H9 (cell line): Measurements from ENCODE around the gene TIMM10. TPM values are rescaled to one million over a fixed set of nuclear protein-coding genes. Genes with fewer than 3 reads are reported as not detected.

ENCODE experiments used
- DNase-seq: peaks from one replicate; pipeline ENCODE4 v3.0.0-alpha.2; 2017
- H2AFZ ChIP-seq: one replicate; pipeline ENCODE4 v1.6.1; 2013; ENCODE audit warnings: mild to moderate bottlenecking, low read length, control low read depth, moderate library complexity
- H2AK5ac ChIP-seq: 2 replicates; pipeline ENCODE4 v1.6.1; 2013; ENCODE audit warnings: low read length, control low read depth, mixed read lengths; ENCODE audit not compliant: insufficient read length
- H2BK120ac ChIP-seq: one replicate; pipeline ENCODE4 v1.6.1; 2013; ENCODE audit warnings: low read depth, mild to moderate bottlenecking, low read length, control low read depth, inconsistent platforms; ENCODE audit not compliant: poor library complexity, severe bottlenecking
- H2BK12ac ChIP-seq: 2 replicates; pipeline ENCODE4 v1.6.1; 2013; ENCODE audit warnings: low read length, control low read depth, mixed read lengths, low read depth; ENCODE audit not compliant: insufficient read length
- H2BK15ac ChIP-seq: 2 replicates; pipeline ENCODE4 v1.6.1; 2013; ENCODE audit warnings: low read depth, low read length, control low read depth
- H2BK20ac ChIP-seq: one replicate; pipeline ENCODE4 v1.6.1; 2013; ENCODE audit warnings: low read depth, mild to moderate bottlenecking, low read length, control low read depth, inconsistent platforms; ENCODE audit not compliant: poor library complexity, severe bottlenecking
- H2BK5ac ChIP-seq: 2 replicates; pipeline ENCODE4 v1.6.1; 2013; ENCODE audit warnings: low read length, control low read depth, mixed read lengths; ENCODE audit not compliant: insufficient read length
- H3K14ac ChIP-seq: 2 replicates; pipeline ENCODE4 v1.6.1; 2013; ENCODE audit warnings: low read length, control low read depth; ENCODE audit not compliant: insufficient read depth
- H3K18ac ChIP-seq: 2 replicates; pipeline ENCODE4 v1.6.1; 2013; ENCODE audit warnings: low read depth, mild to moderate bottlenecking, mixed read lengths, low read length, control low read depth; ENCODE audit not compliant: insufficient read length
- H3K23ac ChIP-seq: 2 replicates; pipeline ENCODE4 v1.6.1; 2013; ENCODE audit warnings: low read length, control low read depth, mixed read lengths, low read depth; ENCODE audit not compliant: insufficient read length
- H3K23me2 ChIP-seq: 2 replicates; pipeline ENCODE4 v1.6.1; 2013; ENCODE audit warnings: low read depth, mild to moderate bottlenecking, mixed read lengths, low read length, control low read depth; ENCODE audit not compliant: insufficient read length, poor library complexity, severe bottlenecking
- H3K27ac ChIP-seq: 2 replicates; pipeline ENCODE4 v1.5.1; 2013; ENCODE audit warnings: low read length, control low read depth, mixed read lengths, low read depth; ENCODE audit not compliant: insufficient read length
- H3K27me3 ChIP-seq: 2 replicates; pipeline ENCODE4 v1.6.1; 2013; ENCODE audit warnings: low read length, control low read depth, inconsistent platforms; ENCODE audit not compliant: insufficient read depth
- H3K4ac ChIP-seq: 2 replicates; pipeline ENCODE4 v1.6.1; 2013; ENCODE audit warnings: low read depth, mild to moderate bottlenecking, control low read depth, inconsistent platforms, low read length, moderate library complexity
- H3K4me1 ChIP-seq: 2 replicates; pipeline ENCODE4 v1.6.1; 2013; ENCODE audit warnings: low read length, control low read depth, inconsistent platforms; ENCODE audit not compliant: insufficient read depth
- H3K4me2 ChIP-seq: 2 replicates; pipeline ENCODE4 v1.6.1; 2013; ENCODE audit warnings: low read length, control low read depth, mixed read lengths; ENCODE audit not compliant: insufficient read length, insufficient read depth
- H3K56ac ChIP-seq: 2 replicates; pipeline ENCODE4 v1.6.1; 2013; ENCODE audit warnings: low read depth, mild to moderate bottlenecking, mixed read lengths, low read length, control low read depth; ENCODE audit not compliant: insufficient read length
- H3K79me1 ChIP-seq: 2 replicates; pipeline ENCODE4 v1.6.1; 2013; ENCODE audit warnings: low read depth, mild to moderate bottlenecking, moderate library complexity, low read length, control low read depth, inconsistent platforms; ENCODE audit not compliant: insufficient read depth, poor library complexity, severe bottlenecking
- H3K79me2 ChIP-seq: 2 replicates; pipeline ENCODE4 v1.6.1; 2013; ENCODE audit warnings: low read length, control low read depth, inconsistent platforms; ENCODE audit not compliant: insufficient read depth
- H3K9ac ChIP-seq: 2 replicates; pipeline ENCODE4 v1.6.1; 2013; ENCODE audit warnings: low read length, control low read depth, mixed read lengths; ENCODE audit not compliant: insufficient read length; ENCODE audit errors: extremely low read depth
- H3K9me3 ChIP-seq: one replicate; pipeline ENCODE4 v1.6.1; 2013; ENCODE audit warnings: low read depth, low read length, inconsistent platforms; ENCODE audit not compliant: control insufficient read depth
- H3T11ph ChIP-seq: one replicate; pipeline ENCODE4 v1.6.1; 2013; ENCODE audit warnings: mild to moderate bottlenecking, low read length, control low read depth, inconsistent platforms
- H4K20me1 ChIP-seq: one replicate; pipeline ENCODE4 v1.6.1; 2013; ENCODE audit not compliant: control insufficient read depth, insufficient read length, insufficient read depth
- H4K5ac ChIP-seq: 2 replicates; pipeline ENCODE4 v1.6.1; 2013; ENCODE audit warnings: low read depth, mild to moderate bottlenecking, mixed read lengths, low read length, control low read depth; ENCODE audit not compliant: insufficient read length
- H4K8ac ChIP-seq: replicated peaks from 2 replicates; pipeline ENCODE4 v1.6.1; 2013; ENCODE audit warnings: low read length, control low read depth, mixed read lengths, low read depth; ENCODE audit not compliant: insufficient read length
- H4K91ac ChIP-seq: 2 replicates; pipeline ENCODE4 v1.6.1; 2013; ENCODE audit warnings: low read depth, mild to moderate bottlenecking, moderate library complexity, mixed read lengths, low read length, control low read depth; ENCODE audit not compliant: insufficient read length
- H3K27ac Mint-ChIP-seq, 3 experiments: 2 replicates in 2 of 3; 3 replicates in 1 of 3; pipeline ENCODE4 v1.8.0; 2020 to 2021; ENCODE audit warnings: mixed read lengths in 3 of 3, mild to moderate bottlenecking in 1 of 3, moderate library complexity in 1 of 3
- H3K27me3 Mint-ChIP-seq: 2 replicates; pipeline ENCODE4 v1.8.0; 2021; ENCODE audit warnings: low read depth, mild to moderate bottlenecking, moderate library complexity, mixed read lengths
- H3K36me3 Mint-ChIP-seq, 3 experiments: 2 replicates in 2 of 3; 3 replicates in 1 of 3; pipeline ENCODE4 v1.8.0; 2020 to 2021; ENCODE audit warnings: low read depth in 3 of 3, mixed read lengths in 3 of 3; ENCODE audit not compliant: insufficient read depth in 1 of 3
- H3K4me1 Mint-ChIP-seq, 2 experiments: 2 replicates each; pipeline ENCODE4 v1.8.0; 2020; ENCODE audit warnings: mixed read lengths in 2 of 2
- H3K4me3 Mint-ChIP-seq, 2 experiments: 2 replicates in 1 of 2; 3 replicates in 1 of 2; pipeline ENCODE4 v1.8.0; 2020 to 2021; ENCODE audit warnings: mild to moderate bottlenecking in 2 of 2, mixed read lengths in 2 of 2, moderate library complexity in 1 of 2
- H3K9me3 Mint-ChIP-seq, 2 experiments: 2 replicates in 1 of 2; 3 replicates in 1 of 2; pipeline ENCODE4 v1.8.0; 2020; ENCODE audit warnings: mild to moderate bottlenecking in 2 of 2, mixed read lengths in 2 of 2, moderate library complexity in 1 of 2
- WGBS: extraction: QIAGEN DNeasy Blood & Tissue Kit; methylation state at CpG from one replicate; pipeline ENCODE4 v1.1.7; 2013; ENCODE audit warnings: missing lambda C conversion rate, low lambda C conversion rate, mixed read lengths; ENCODE audit not compliant: insufficient read length; ENCODE audit errors: extremely low coverage; 5-methylcytosine and 5-hydroxymethylcytosine counted together
- total RNA-seq: library from RNA; stranded (reverse); gene quantifications from 2 replicates; pipeline ENCODE4 v1.2.1, GENCODE V29; 2021
- TF ChIP-seq, protein P1 (sequence below): fragments of 200-600 bp; sonication (generic); conservative IDR thresholded peaks from 3 replicates; pipeline ENCODE4 v1.8.0; 2021; ENCODE audit warnings: antibody characterized with exemption, mild to moderate bottlenecking

Gene TIMM10
- total RNA-seq, 1 experiment from 2014 or later: 130 TPM

DNA sequence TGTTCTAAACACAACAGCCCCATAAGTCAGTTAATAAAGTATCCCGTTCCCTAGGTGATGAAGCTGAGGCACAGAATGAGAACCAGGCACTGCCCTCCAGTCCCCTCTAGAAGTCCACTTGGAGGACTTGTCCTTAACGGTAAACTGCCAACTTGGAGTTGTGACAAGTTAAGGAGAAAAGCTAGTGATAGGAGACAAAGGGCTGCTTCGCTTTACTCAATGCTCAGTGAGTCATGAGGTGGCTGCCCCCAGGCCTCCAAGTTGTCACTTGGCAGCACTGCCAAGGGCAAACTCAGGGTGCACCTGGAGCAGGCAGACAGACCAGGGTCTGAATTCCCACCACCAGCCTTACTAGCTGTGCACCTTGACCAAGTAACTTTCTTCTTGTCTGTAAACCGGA is 28.6 kb downstream of the TIMM10 start:
- Histone ChIP-seq H3K14ac (no peak overlapping the region), H3K4ac (no peak overlapping the region), H3K23me2 (no peaks in the 10 kb centered on the region), H2BK5ac (no peak overlapping the region), H2BK20ac (no peak overlapping the region), H3K79me1 (no peaks in the 10 kb centered on the region), H2BK15ac (no peak overlapping the region), H3K4me1 (peaks cover 5% of the 10 kb centered on the region; the same call in 1 of the 2 replicates), H3K23ac (no peak overlapping the region), H4K8ac (no peak overlapping the region), H3T11ph (no peak overlapping the region), H4K91ac (no peak overlapping the region), H3K27ac (no peak overlapping the region), H3K9ac (no peak overlapping the region), H3K27me3 (no peaks in the 10 kb centered on the region), H3K18ac (no peak overlapping the region), H4K5ac (no peak overlapping the region), H3K79me2 (no peaks in the 10 kb centered on the region), H2AK5ac (no peak overlapping the region), H2AFZ (no peak overlapping the region), H3K9me3 (no peaks in the 10 kb centered on the region), H2BK120ac (no peak overlapping the region), H4K20me1 (no peaks in the 10 kb centered on the region), H3K4me2 (no peak overlapping the region), H2BK12ac (no peak overlapping the region), H3K56ac (no peak overlapping the region)
- Mint-ChIP-seq H3K9me3 (no peaks in the 10 kb centered on the region), H3K27me3 (no peaks in the 10 kb centered on the region; the same call in 1 of the 2 replicates), H3K4me1 (peaks cover 28 to 50% of the 10 kb centered on the region in 2 experiments), H3K36me3 (peaks cover 6 to 22% (median 12%) of the 10 kb centered on the region in 3 experiments; a peak in 6 of 7 replicates), H3K27ac (no peak overlapping the region; a peak in 1 of 7 replicates), H3K4me3 (no peak overlapping the region)
- TF ChIP-seq, protein P1, sequence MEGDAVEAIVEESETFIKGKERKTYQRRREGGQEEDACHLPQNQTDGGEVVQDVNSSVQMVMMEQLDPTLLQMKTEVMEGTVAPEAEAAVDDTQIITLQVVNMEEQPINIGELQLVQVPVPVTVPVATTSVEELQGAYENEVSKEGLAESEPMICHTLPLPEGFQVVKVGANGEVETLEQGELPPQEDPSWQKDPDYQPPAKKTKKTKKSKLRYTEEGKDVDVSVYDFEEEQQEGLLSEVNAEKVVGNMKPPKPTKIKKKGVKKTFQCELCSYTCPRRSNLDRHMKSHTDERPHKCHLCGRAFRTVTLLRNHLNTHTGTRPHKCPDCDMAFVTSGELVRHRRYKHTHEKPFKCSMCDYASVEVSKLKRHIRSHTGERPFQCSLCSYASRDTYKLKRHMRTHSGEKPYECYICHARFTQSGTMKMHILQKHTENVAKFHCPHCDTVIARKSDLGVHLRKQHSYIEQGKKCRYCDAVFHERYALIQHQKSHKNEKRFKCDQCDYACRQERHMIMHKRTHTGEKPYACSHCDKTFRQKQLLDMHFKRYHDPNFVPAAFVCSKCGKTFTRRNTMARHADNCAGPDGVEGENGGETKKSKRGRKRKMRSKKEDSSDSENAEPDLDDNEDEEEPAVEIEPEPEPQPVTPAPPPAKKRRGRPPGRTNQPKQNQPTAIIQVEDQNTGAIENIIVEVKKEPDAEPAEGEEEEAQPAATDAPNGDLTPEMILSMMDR: no peak
- no CpG with 5 or more reads among the region's 4 CpGs for WGBS
- DNase-seq: no peak
